HFF-Myc (cell line): ENCODE data around the gene C10orf67.
"Not testable (repeated sequence)": the region's sequence is repeated elsewhere in the genome, so short reads cannot be mapped to it uniquely, and the experiment has no call there.

Experiments used
- DNase-seq: peaks from one replicate; pipeline ENCODE4 v3.0.0-alpha.2; 2011; ENCODE audit warnings: low read depth; ENCODE audit errors: extremely low read depth
- H3K4me3 ChIP-seq: replicated peaks from 2 replicates; pipeline ENCODE4 v1.5.1; 2011; ENCODE audit warnings: low read depth, mild to moderate bottlenecking, control low read depth, low read length
- TF ChIP-seq, protein P1 (sequence below): IDR thresholded peaks from 2 replicates; pipeline ENCODE4 v1.5.1; 2012; ENCODE audit warnings: mild to moderate bottlenecking, low read depth, low read length, control low read depth; ENCODE audit errors: missing control alignments

The C10orf67 gene

DNA sequence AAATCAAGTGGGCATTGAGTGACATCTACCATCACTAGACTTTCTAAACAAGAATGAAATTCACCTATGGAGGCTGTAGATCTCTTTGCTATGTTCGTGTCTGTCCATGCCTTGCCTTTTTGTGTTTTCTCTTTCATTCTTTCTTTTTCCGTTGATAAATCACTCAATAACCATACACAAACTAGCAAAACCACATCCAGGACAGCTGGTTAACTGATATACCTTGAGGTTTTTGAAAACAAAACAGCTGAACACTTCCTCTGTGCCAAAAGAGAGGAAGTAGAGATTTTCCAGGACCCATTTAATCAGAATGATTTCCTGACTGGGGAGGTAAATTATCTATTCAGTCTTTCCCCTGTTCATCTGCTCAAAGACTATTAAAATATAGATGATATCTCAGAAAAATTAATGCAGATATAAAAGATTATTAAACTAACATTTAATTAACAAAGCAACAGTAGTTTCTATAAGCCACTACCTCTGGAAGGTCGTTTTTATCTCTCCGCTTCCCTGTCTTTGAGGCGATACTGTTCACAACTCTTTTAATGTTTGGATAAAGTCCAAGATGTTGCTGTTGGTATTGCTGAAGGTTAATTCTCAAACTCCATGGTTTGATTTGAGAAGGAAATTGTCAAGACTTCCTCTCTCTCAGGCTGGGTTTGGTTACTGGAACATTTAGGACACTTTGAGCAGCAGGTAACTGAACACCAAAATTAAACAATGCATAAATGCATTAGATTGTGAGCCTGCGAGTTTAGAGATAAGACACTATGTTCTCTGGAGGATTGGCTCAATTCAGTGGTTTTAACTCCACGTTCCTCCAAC lies 24.4 kb upstream of the C10orf67 start:
- TF ChIP-seq, protein P1, sequence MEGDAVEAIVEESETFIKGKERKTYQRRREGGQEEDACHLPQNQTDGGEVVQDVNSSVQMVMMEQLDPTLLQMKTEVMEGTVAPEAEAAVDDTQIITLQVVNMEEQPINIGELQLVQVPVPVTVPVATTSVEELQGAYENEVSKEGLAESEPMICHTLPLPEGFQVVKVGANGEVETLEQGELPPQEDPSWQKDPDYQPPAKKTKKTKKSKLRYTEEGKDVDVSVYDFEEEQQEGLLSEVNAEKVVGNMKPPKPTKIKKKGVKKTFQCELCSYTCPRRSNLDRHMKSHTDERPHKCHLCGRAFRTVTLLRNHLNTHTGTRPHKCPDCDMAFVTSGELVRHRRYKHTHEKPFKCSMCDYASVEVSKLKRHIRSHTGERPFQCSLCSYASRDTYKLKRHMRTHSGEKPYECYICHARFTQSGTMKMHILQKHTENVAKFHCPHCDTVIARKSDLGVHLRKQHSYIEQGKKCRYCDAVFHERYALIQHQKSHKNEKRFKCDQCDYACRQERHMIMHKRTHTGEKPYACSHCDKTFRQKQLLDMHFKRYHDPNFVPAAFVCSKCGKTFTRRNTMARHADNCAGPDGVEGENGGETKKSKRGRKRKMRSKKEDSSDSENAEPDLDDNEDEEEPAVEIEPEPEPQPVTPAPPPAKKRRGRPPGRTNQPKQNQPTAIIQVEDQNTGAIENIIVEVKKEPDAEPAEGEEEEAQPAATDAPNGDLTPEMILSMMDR, result no peak
- DNase-seq, result no peak
- H3K4me3 ChIP-seq, result no peak overlapping the region

DNA sequence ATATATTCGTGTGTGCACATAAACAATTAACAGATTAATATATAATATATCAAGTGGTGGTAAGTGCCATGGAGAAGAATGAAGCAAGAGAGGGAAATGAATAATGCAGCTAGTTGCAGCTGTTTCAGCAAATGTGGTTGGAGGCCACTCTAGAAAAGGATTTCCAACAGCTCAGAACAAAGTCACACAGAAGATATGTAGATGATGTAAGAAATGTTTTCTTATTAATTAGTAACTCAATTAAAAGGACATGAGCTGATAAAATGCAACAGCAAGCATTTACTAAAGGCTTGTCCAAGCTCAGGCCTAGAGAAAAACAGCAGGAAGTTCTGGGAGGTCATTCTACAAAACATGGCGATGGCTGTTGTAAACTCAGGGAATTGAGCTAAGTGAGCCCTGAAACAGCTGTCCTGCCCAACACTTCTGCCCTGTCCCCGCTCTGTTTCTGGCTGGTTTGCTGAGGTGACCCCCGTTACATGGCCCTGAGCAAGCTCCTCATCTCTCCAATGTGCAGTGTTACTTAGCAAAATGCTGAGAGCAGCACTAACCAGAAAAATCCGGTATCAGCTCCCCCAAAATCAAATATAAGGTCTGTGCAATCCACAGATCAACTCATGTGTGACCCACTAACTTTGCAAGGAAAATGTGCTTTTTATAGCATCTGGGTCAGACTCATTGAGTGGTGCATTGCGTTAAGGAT lies 23.4 kb upstream of the C10orf67 start:
- no peak for DNase-seq
- TF ChIP-seq, protein P1, result no peak
- H3K4me3 ChIP-seq, result no peak overlapping the region

DNA sequence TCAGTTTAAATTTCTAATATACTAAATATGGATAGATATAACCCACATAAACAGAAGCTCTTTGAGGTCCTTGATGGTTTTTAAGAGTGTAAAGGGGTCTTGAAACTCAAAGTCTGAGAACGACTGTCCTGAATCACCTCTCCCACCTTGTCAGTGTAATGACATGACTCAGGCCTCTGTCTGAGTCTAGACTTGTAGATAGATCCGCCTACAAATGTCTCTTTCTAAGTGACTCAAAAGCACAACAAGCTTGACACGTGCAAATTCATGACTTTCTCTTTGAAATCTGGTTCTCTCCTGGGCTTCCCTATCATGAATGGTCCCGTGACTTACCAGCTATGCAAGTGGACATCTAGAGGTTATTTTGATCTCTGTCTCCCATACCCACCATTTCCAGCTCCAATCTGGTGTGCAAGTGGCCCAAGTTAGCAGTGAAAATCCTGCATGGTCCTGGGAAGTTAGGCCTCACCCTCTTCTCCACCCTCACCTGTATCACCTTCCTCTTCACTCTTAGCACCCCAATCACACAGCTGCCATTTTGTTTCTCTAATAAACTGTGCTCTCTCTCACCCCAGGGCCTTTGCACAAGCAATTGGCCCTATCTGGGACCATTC lies 20.9 kb upstream of the C10orf67 start:
- not testable (repeated sequence) for H3K4me3 ChIP-seq, DNase-seq

DNA sequence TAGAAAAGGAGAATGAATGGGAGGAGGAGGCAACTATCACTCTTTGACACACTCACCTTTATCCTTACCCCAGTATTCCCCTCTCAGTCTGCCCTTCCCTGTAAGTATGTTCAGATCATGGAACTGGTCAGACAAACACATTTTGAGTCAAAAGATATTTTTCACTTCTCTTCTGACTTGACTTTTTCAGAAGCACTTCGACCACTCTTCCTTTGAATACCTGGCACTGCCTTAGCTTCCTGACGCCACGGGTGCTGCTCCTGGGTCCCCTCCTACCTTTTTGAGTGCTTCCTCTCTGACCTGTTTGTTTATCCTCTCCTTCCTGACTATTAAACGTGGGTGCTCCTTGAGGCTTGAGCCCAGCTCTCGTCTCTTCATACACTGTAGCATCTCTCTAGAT lies 19.8 kb upstream of the C10orf67 start:
- no peak overlapping the region for H3K4me3 ChIP-seq
- TF ChIP-seq, protein P1, result no peak
- no peak for DNase-seq

DNA sequence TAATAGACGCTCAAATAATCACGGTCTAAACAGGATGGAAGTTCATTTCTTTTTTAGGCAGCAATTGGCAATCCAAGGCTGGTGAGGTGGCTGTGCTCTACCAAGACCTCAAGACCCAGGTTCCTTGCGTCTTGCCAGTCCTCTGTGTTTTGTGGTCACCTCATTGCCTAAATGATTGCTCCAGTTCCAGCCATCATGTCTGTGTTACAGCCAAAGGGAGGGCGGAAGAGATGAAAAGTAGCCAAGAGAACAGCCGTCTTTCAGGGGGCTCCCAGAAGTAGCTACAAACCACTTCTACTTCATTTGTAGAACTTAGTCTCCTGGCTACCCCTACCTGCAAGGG lies 19.2 kb upstream of the C10orf67 start:
- no peak for DNase-seq
- TF ChIP-seq, protein P1, result no peak
- no peak overlapping the region for H3K4me3 ChIP-seq

DNA sequence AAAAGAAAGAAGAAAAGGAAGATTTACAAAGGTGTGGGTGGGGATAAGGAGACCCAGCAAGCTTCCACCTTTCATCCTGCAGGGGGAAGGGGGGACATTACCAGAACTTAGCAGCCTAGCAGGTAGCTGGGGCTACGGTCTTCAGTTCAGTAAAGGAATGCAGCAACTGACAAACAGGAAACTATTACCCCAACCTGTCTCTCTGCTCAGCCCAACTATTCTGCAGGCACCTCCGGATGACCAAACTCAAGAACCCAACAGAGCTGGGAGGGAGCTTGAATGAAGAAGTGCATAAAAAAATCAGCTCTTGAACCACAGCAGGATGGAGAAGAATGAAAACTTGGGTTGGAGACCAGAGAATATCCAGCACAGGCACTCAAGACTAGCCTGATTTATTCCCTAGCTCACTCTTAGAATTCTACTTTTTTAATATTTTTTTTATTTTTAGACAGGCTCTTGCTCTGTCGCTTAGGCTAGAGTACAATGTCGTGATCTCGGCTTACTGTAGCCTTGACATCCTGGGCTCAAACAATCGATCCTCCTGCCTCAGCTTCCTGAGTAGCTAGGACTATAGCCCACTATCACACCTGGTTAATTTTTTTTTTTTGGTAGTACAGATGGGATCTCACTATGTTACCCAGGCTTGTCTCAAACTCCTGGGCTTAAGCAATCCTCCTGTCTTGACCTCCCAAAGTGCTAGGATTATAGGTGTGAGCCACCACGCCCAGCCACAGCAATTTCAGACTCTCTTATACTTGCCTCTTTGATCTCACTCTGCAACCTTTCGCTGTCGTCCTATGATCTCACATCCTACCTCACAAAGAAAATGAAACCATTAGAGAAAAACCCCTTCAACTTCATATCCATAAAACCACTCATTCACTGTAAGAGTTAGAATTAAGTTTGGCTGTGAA lies 18.5 kb upstream of the C10orf67 start:
- no peak overlapping the region for H3K4me3 ChIP-seq
- no peak for DNase-seq
- TF ChIP-seq, protein P1, result no peak
